Lower leg skin (tissue), 4 donors: ENCODE results near the gene MBOAT2. TPM values are rescaled to one million over a fixed set of nuclear protein-coding genes. Genes with fewer than 3 reads are reported as not detected.

Experiments
- DNase-seq, 2 donors: peaks; one replicate each; pipeline ENCODE4 v3.0.0-alpha.2; 2019; ENCODE audit warnings: low spot score in 2 of 2
- H3K4me3 ChIP-seq: fragments of 200-600 bp; sonication (generic); 2 replicates; pipeline ENCODE4 v1.5.1; 2017; ENCODE audit warnings: mild to moderate bottlenecking, low read depth; ENCODE audit not compliant: poor library complexity, severe bottlenecking
- CTCF ChIP-seq, 3 donors: fragments of 450-650 bp; IDR thresholded peaks; one replicate each; pipeline ENCODE4 v1.5.1; 2016; ENCODE audit warnings: antibody characterized with exemption in 3 of 3, mild to moderate bottlenecking in 3 of 3, moderate library complexity in 2 of 3
- POLR2A ChIP-seq, 2 donors: fragments of 450-650 bp; IDR thresholded peaks; one replicate each; pipeline ENCODE4 v1.6.1; 2016 to 2017; ENCODE audit warnings: antibody characterized with exemption in 2 of 2, mild to moderate bottlenecking in 1 of 2, moderate library complexity in 1 of 2
- WGBS, 2 donors: methylation state at CpG; one replicate each; pipeline ENCODE4 v1.1.5; 2018; 5-methylcytosine and 5-hydroxymethylcytosine counted together
- intact Hi-C: fragments of 100-400 bp; cut with DNase I; formaldehyde crosslinking; loops from one replicate; pipeline ENCODE4 v1.15.0; 2023; ENCODE audit warnings: low total_unique reads
- total RNA-seq, 4 donors: library from RNA; depleted of rRNA; stranded (reverse); fragments of >200 nt; gene quantifications; one replicate each; pipeline ENCODE4 v1.1.0, GENCODE V29; 2016

MBOAT2 gene
- total RNA-seq, 4 donors from 2014 or later: 47.2 to 92.3 (median 76.4) TPM

- intact Hi-C loops: no loop called here
- no peak for TF ChIP-seq CTCF (IDR thresholded peaks at IDR 0.05)
- TF ChIP-seq POLR2A (IDR thresholded peaks at IDR 0.05): no peak
- no peak overlapping the region for H3K4me3 ChIP-seq
- 76% methylated on average over 6 of the region's 6 CpGs for WGBS, 2 donors
- no peak for DNase-seq
These were observed 9.1 kb downstream of the MBOAT2 start for GRCh38 chr2:8994386-8994785.

GRCh38 chr2:8993902-8994278 lies 9.6 kb downstream of the MBOAT2 start:
- no peak for DNase-seq
- H3K4me3 ChIP-seq: no peak overlapping the region
- WGBS, 2 donors: 89% methylated on average over 7 of the region's 7 CpGs
- TF ChIP-seq CTCF (IDR thresholded peaks at IDR 0.05): no peak
- TF ChIP-seq POLR2A (IDR thresholded peaks at IDR 0.05): no peak
- intact Hi-C loops: no loop called here

GRCh38 chr2:8993196-8993901 lies 10.1 kb downstream of the MBOAT2 start:
- no peak for TF ChIP-seq CTCF (IDR thresholded peaks at IDR 0.05)
- TF ChIP-seq POLR2A (IDR thresholded peaks at IDR 0.05): no peak
- intact Hi-C loops: no loop called here
- no peak overlapping the region for H3K4me3 ChIP-seq
- 92 to 93% methylated on average over 7 of the region's 7 CpGs for WGBS, 2 donors
- DNase-seq: no peak

- H3K4me3 ChIP-seq: no peak overlapping the region
- 76 to 78% methylated on average over 5 of the region's 5 CpGs for WGBS, 2 donors
- intact Hi-C loops: no loop called here
- TF ChIP-seq CTCF (IDR thresholded peaks at IDR 0.05) (no peak), POLR2A (IDR thresholded peaks at IDR 0.05) (no peak)
- no peak for DNase-seq
These were observed 10.8 kb downstream of the MBOAT2 start for GRCh38 chr2:8992643-8993042.

GRCh38 chr2:8989536-8990079 lies 13.9 kb downstream of the MBOAT2 start:
- H3K4me3 ChIP-seq: no peak overlapping the region
- WGBS, 2 donors: 89% methylated on average over 5 of the region's 5 CpGs
- intact Hi-C loops: no loop called here
- no peak for DNase-seq
- no peak for TF ChIP-seq POLR2A (IDR thresholded peaks at IDR 0.05)
- TF ChIP-seq CTCF (IDR thresholded peaks at IDR 0.05): no peak

- TF ChIP-seq CTCF (IDR thresholded peaks at IDR 0.05) (no peak), POLR2A (IDR thresholded peaks at IDR 0.05) (no peak)
- 82 to 88% methylated on average over 3 of the region's 3 CpGs for WGBS, 2 donors
- H3K4me3 ChIP-seq: no peak overlapping the region
- intact Hi-C loops: no loop called here
- no peak for DNase-seq
These were observed 16.1 kb downstream of the MBOAT2 start for GRCh38 chr2:8987410-8987809.
